Bronchial epithelial cell (primary cell): Measurements from ENCODE around the gene ZNF362. TPM values are rescaled to one million over a fixed set of nuclear protein-coding genes. Genes with fewer than 3 reads are reported as not detected.
"Not testable (repeated sequence)": the region's sequence is repeated elsewhere in the genome, so short reads cannot be mapped to it uniquely, and the experiment has no call there.

Source experiments
- DNase-seq: peaks from one replicate; pipeline ENCODE4 v3.0.0-alpha.2; 2010; ENCODE audit warnings: low read depth
- FAIRE-seq: peaks from 2 replicates; lab custom pipeline; 2011; peaks lifted over from hg19 to GRCh38; lab: Jason Lieb, UNC
- H3K27me3 ChIP-seq: 2 replicates; pipeline ENCODE4 v1.5.1; 2011; ENCODE audit warnings: low read length; ENCODE audit not compliant: control insufficient read depth, insufficient read depth
- H3K36me3 ChIP-seq: 2 replicates; pipeline ENCODE4 v1.5.1; 2011; ENCODE audit warnings: low read length; ENCODE audit not compliant: control insufficient read depth, insufficient read depth
- H3K4me3 ChIP-seq: 2 replicates; pipeline ENCODE4 v1.5.1; 2011; ENCODE audit warnings: mild to moderate bottlenecking, low read depth, low read length, control low read depth
- CTCF ChIP-seq: IDR thresholded peaks from 2 replicates; pipeline ENCODE4 v1.5.1; 2011; ENCODE audit warnings: mild to moderate bottlenecking, moderate library complexity, low read length, control low read depth, inconsistent platforms; ENCODE audit not compliant: insufficient read depth, severe bottlenecking
- total RNA-seq: library from RNA; depleted of rRNA; stranded (reverse); fragments of >200 nt; gene quantifications from 2 replicates; pipeline ENCODE4 v1.2.1, GENCODE V29; 2014

The ZNF362 gene
- total RNA-seq, 1 donor from 2014 or later, result 1.1 TPM

GRCh38 chr1:33302325-33302724, 46.0 kb downstream of the ZNF362 start:
- FAIRE-seq (no peak), DNase-seq (no peak)
- no peak for TF ChIP-seq CTCF
- H3K36me3 ChIP-seq, result peaks cover 1% of the 10 kb centered on the region
- H3K27me3 ChIP-seq, result peaks cover 5% of the 10 kb centered on the region
- no peak overlapping the region for H3K4me3 ChIP-seq

GRCh38 chr1:33305016-33305415, 48.7 kb downstream of the ZNF362 start:
- FAIRE-seq (no peak), DNase-seq (no peak)
- TF ChIP-seq CTCF, result no peak
- H3K36me3 ChIP-seq, result no peaks in the 10 kb centered on the region
- no peak overlapping the region for H3K4me3 ChIP-seq
- H3K27me3 ChIP-seq, result peaks cover 5% of the 10 kb centered on the region

GRCh38 chr1:33305816-33306652, 49.7 kb downstream of the ZNF362 start:
- H3K4me3 ChIP-seq, result no peak overlapping the region
- DNase-seq (no peak), FAIRE-seq (no peak)
- H3K27me3 ChIP-seq, result peaks cover 5% of the 10 kb centered on the region
- no peak for TF ChIP-seq CTCF
- H3K36me3 ChIP-seq, result no peaks in the 10 kb centered on the region

GRCh38 chr1:33306653-33307493, 50.6 kb downstream of the ZNF362 start:
- TF ChIP-seq CTCF, result no peak
- Histone ChIP-seq H3K36me3 (no peaks in the 10 kb centered on the region), H3K4me3 (no peak overlapping the region), H3K27me3 (peaks cover 5% of the 10 kb centered on the region)
- DNase-seq, result no peak
- FAIRE-seq, result no peak

- DNase-seq, result no peak
- no peak overlapping the region for H3K4me3 ChIP-seq
- no peak for FAIRE-seq
- TF ChIP-seq CTCF, result no peak
- H3K36me3 ChIP-seq, result no peaks in the 10 kb centered on the region
- H3K27me3 ChIP-seq, result peaks cover 5% of the 10 kb centered on the region
Observed at GRCh38 chr1:33307494-33307864, 51.2 kb downstream of the ZNF362 start.

GRCh38 chr1:33309351-33309750, 53.1 kb downstream of the ZNF362 start:
- FAIRE-seq, H3K4me3 ChIP-seq, H3K27me3 ChIP-seq, DNase-seq, H3K36me3 ChIP-seq: not testable (repeated sequence)
